Upper lobe of right lung (tissue), 1 donor: ENCODE data around the gene MIGA2. TPM values are rescaled to one million over a fixed set of nuclear protein-coding genes. Genes with fewer than 3 reads are reported as not detected.

ENCODE experiments used
- ATAC-seq: fragments of 200-7000 bp; cut with Tn5 transposase; one replicate; pipeline ENCODE4 v1.9.1; 2020; ENCODE audit warnings: mild to moderate bottlenecking, moderate library complexity
- DNase-seq: peaks from one replicate; pipeline ENCODE4 v3.0.0-alpha.2; 2020
- H3K27ac ChIP-seq: fragments of 200-600 bp; one replicate; pipeline ENCODE4 v1.8.0; 2022
- H3K27me3 ChIP-seq: fragments of 200-600 bp; one replicate; pipeline ENCODE4 v1.8.0; 2022; ENCODE audit warnings: mild to moderate bottlenecking
- H3K36me3 ChIP-seq: fragments of 200-600 bp; one replicate; pipeline ENCODE4 v1.8.0; 2022
- H3K4me1 ChIP-seq: fragments of 200-600 bp; one replicate; pipeline ENCODE4 v1.8.0; 2022
- H3K4me3 ChIP-seq: fragments of 200-600 bp; one replicate; pipeline ENCODE4 v1.8.0; 2022; ENCODE audit warnings: mild to moderate bottlenecking
- H3K9me3 ChIP-seq: fragments of 200-600 bp; one replicate; pipeline ENCODE4 v1.8.0; 2022
- CTCF ChIP-seq: fragments of 200-600 bp; IDR thresholded peaks from one replicate; pipeline ENCODE4 v1.8.0; 2022; ENCODE audit warnings: antibody characterized with exemption
- intact Hi-C: fragments of 100-400 bp; cut with DNase I; formaldehyde crosslinking; loops from one replicate; pipeline ENCODE4 v1.11.0; 2022
- long read RNA-seq: library from polyadenylated mRNA; unstranded; transcript quantifications from one replicate; pipeline ENCODE4 v2.0.0, GENCODE V29; 2021
- total RNA-seq: library from RNA; stranded (reverse); fragmentation: NEBNext Ultra II Directional; extraction: Animal tissue kit (Norgen Biotek cat#: 25700); gene quantifications from one replicate; pipeline ENCODE4 v1.2.1, GENCODE V29; 2021
- donor health status: DM: no; HTN: yes; CAD: no; lungs with severe emphysema.

Gene MIGA2
- 20.7 TPM for total RNA-seq
- long read RNA-seq, transcript MIGA2-210 (2 exons, 2,532 nt), result major isoform, 5 of 59 reads
- long read RNA-seq, partial matches to known transcripts, result 19 of 59 reads
- long read RNA-seq, other reads (novel, unspliced or antisense), result 35 of 59 reads

GRCh38 chr9:129036241-129036922 lies at the start of gene MIGA2:
Gene MIGA2 (plus strand): TSS chr9:129036626. CDS start chr9:129040595, 3,969 bp downstream.
- Histone ChIP-seq H3K4me3 (peak within 1 kb of the TSS; percentile 75), H3K27ac (peak within 1 kb of the TSS; percentile 72), H3K9me3 (no peaks in the 10 kb centered on the region), H3K36me3 (peaks cover 8% of the 10 kb centered on the region), H3K4me1 (peaks cover 13% of the 10 kb centered on the region), H3K27me3 (no peaks in the 10 kb centered on the region)
- ATAC-seq (peak; percentile 98), DNase-seq (peak; percentile 97)
- TF ChIP-seq CTCF, result no peak
- intact Hi-C loops, result no loop called here

- no peaks in the 10 kb centered on the region for H3K27me3 ChIP-seq
- intact Hi-C loops, result no loop called here
- ATAC-seq (no peak), DNase-seq (no peak)
- TF ChIP-seq CTCF, result no peak
- H3K27ac ChIP-seq, result no peak overlapping the region
- no peaks in the 10 kb centered on the region for H3K4me1 ChIP-seq
- no peak overlapping the region for H3K4me3 ChIP-seq
- no peaks in the 10 kb centered on the region for H3K9me3 ChIP-seq
- peaks cover 95% of the 10 kb centered on the region for H3K36me3 ChIP-seq
Measured at GRCh38 chr9:128986671-128987070, 49.8 kb upstream of the MIGA2 start.

GRCh38 chr9:128987805-128988204 lies 48.6 kb upstream of the MIGA2 start:
- peaks cover 93% of the 10 kb centered on the region for H3K36me3 ChIP-seq

GRCh38 chr9:128992995-128993394 lies 43.4 kb upstream of the MIGA2 start:
- Histone ChIP-seq H3K36me3 (peaks cover 95% of the 10 kb centered on the region), H3K27me3 (no peaks in the 10 kb centered on the region), H3K9me3 (no peaks in the 10 kb centered on the region), H3K4me1 (no peaks in the 10 kb centered on the region), H3K4me3 (no peak overlapping the region), H3K27ac (no peak overlapping the region)
- ATAC-seq (peak; percentile 43), DNase-seq (no peak)
- no peak for TF ChIP-seq CTCF
- intact Hi-C loops, result no loop called here

More at GRCh38 chr9:128987805-128988204, 48.6 kb upstream of the MIGA2 start:
- ATAC-seq (no peak), DNase-seq (no peak)
- Histone ChIP-seq H3K27ac (no peak overlapping the region), H3K4me1 (no peaks in the 10 kb centered on the region), H3K4me3 (no peak overlapping the region), H3K9me3 (no peaks in the 10 kb centered on the region), H3K27me3 (no peaks in the 10 kb centered on the region)
- TF ChIP-seq CTCF, result no peak
- intact Hi-C loops, result no loop called here

GRCh38 chr9:128995791-128996190 lies 40.6 kb upstream of the MIGA2 start:
- TF ChIP-seq CTCF, result no peak
- no peak overlapping the region for H3K27ac ChIP-seq
- peaks cover 96% of the 10 kb centered on the region for H3K36me3 ChIP-seq

More at GRCh38 chr9:128995791-128996190, 40.6 kb upstream of the MIGA2 start:
- ATAC-seq (no peak), DNase-seq (peak; percentile 6)
- Histone ChIP-seq H3K9me3 (no peaks in the 10 kb centered on the region), H3K27me3 (no peaks in the 10 kb centered on the region), H3K4me1 (no peaks in the 10 kb centered on the region), H3K4me3 (no peak overlapping the region)
- intact Hi-C loops, result no loop called here
